ENCODE data around the gene SLC28A1.

Gene SLC28A1

DNA sequence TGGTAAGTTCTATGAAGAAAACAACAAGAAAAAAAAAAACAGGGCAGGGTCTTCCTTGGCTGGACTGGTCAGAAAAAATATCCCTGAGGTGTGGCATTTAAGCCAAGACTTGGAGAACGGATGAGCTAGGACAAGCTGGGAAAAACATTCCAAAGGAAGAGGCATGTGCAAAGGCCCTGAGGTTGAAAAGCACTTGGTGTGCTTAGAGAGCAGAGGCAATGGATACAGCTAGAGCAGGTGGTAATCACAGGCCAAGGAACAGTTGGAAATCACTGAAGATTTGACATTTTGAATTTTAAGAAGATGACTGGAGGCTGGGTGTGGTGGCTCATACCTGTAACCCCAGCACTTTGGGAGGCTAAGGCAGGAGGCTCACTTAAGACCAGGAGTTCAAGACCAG is 54.3 kb downstream of the SLC28A1 start:
- DNase-seq (ENCODE audit: low read depth in 2 of 2), result no peak

DNA sequence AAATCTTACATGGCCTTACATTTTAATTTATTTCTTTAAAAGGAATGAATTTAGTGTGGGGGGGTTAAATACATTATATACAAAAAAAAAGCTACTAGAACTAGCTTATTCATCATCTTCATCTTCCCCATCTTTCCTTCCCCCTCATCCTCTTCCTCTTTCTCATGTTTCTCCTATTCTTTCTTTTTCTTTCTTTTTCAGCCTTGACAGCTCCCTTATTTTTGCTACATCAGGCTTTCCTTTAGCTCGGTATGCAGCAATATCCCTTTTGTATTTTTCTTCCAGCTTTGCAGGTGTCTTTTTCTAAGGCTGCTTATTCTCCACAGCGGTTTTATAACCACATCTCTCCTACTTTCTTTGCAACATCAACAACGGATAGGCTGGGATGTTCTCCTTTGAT is 55.9 kb downstream of the SLC28A1 start:
- DNase-seq (ENCODE audit: low read depth in 2 of 2), result no peak

DNA sequence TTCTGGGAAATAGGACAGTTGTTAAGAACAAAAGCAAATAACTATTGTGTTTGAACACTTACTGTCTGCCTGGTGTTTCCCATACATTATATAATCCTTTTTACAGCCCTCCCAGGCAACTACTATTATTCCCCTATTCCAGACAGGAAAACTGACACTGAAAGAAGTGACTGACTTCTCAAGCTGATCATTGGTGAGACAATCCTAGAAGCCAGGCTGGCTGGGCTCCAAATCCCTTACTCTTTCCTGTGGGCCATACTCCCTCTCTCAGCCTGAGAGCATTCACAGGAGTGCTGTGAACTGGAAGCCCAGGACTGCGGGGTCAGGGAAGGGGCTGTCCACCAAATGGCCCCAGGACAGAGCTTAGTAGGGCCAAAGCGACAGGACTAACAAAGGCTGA is 58.0 kb downstream of the SLC28A1 start:
- no peak for DNase-seq (ENCODE audit: low read depth in 2 of 2)

DNA sequence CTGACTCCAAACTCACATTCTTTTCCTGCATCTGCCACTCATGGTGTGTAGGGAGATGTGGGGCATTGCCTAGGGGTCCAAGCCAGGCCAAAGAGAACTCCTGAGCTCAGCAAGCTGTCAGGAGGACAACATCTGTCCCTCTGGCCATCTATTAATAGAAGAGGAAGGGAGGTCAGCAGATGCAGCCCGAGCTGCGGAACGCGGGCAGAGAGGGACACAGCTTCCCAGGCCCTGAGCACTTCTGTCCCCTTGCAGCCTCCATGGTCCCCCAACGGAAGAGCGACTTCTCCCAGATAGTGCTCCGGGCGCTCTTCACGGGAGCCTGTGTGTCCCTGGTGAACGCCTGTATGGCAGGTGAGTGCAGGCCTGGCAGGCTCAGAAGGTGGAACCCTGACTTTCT is 59.8 kb downstream of the SLC28A1 start:
- no peak for DNase-seq (ENCODE audit: low read depth in 2 of 2)

DNA sequence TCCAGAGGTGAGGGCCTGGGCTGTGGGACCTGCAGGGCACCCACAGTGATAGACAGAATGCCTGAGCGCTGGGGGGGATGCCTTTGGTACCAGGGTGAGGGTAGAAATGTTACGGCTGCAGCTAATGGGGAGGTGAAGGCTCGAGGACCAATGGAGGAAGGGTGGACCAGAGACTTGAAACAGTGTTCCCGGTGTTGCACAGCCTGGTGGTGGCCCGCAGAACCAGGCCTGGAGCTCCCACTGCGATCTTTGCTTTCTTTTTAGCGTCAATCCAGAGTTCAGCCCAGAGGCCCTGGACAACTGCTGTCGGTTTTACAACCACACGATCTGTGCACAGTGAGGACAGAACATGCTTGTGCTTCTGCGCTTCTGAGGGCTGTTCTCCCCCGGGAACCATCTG is 60.4 kb downstream of the SLC28A1 start:
- no peak for DNase-seq (ENCODE audit: low read depth in 2 of 2)

DNA sequence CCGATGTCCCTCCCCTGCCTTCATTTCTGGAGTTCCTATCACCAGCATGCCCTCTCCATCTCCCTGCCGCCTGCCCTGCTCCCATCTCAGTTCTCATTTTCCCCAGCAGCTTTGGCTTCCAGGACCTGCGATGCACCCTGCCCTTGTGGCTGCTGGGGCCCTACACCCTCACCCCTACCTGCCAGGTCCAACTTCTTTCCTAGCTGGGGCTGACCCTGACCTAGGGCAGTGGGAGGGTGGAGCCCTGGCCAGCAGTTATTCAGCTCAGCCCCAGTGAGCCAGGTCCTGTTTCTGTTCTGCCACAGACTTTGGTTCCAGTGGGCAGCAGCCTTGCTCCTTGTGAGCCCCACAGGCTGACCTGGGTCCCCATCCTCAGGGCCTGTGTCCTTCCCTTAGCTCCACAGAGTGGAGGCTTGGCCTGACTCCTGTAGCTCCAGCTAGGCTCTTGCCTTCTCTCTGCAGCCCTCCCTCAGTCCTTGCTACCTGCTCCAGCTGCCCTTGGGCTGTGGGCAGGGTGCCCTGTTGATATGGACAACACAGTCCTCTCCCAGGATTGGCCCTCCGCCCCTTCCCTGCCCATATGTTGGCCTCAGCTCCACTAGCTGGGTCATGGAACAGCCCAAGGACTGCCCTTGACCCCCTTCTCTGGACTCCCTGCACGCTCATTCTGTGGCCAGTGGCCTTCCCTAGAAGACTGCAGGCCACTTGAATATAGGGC is 62.5 kb downstream of the SLC28A1 start:
- DNase-seq (ENCODE audit: low read depth in 2 of 2), result no peak

DNA sequence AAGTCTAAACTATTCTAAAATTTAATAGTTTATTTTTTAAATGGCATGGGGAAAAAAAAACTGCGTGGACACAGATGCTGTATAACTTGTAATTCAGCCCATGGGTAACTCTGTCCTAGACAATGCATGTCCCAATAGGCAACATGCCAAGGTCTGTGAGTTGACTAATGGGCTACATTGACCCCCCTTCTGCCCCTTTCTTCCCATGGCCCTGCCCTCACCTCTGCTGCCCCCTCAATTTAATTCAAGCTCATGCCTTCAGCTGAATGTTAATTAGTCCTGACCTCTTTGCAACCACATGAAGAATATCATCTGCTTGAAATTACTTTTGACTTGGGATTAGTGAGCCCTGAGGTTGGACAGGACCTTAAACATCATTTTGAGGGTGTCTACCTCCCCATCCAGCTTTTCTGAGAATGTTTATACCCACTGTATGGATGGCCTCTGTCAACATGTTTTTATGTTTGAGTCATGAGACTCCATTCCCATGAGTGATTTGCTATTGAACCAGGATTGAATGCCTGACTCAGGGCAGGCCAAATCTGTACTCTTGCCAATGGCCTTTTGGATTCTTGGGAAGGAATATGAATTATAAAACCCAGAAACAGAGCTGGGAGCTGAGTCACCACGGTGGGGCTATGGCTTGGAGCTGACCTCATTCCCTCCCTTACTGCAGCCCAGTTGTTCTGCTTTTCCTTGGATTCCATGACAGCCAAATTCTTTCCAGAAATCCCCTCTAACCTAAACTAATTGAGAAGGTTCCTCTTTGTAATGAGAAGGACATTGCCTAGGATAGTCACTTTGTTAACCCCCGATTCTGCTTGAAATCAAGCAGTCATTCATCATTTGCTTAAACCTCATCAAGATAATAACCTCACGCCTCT is 63.7 kb downstream of the SLC28A1 start:
- no peak for DNase-seq (ENCODE audit: low read depth in 2 of 2)

DNA sequence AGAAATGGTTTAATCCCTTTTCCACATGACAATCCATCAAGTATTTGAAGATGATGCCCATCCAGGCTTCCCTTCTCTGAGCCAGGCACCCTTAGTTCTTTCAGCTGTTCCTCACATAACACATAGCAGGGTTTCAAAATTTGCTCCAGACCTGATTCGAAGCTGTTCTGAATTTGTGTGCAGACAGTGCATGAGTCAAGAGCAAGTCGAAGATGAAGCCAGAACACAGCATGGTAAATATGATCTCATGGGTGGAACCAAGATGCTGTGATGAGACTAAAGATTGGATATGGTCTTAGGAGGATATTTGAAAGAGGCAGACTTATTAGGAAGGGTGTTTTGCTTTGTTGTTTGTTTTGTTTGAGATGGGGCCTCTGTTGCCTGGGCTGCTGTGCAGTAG is 64.6 kb downstream of the SLC28A1 start:
- DNase-seq (ENCODE audit: low read depth in 2 of 2), result no peak

DNA sequence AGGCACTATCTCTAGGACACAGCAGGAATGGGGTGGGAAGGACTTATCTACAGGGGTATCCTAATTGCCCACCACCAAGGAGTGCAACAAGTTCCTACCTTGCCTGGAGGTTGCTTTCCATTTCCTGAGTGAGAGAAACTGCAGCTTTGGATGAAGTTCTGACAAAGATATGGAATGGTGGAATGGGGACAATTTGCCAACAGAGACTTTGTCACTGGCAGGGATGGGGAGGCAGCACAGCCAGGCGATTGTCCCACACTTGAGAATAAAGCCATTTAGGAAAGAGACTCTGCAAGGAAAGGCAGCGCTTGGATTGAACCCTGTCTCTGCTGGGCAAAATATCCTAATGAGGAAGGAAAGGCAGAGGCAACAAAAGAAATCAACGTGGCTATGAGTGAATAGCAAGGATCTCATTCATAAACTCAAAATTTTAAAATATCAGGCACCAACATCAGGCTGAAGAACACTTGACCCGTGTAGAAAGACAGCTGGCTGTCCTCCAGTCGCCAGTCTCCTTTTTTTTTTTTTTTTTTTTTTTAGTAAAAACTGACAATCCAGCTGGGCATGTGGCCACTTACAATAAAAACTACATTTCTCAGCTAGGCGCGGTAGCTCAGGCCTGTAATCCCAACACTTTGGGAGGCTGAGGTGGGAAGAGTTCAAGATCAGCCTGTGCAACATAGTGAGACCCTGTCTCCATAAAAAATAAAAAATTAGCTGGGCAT is 65.5 kb downstream of the SLC28A1 start:
- no peak for DNase-seq (ENCODE audit: low read depth in 2 of 2)

DNA sequence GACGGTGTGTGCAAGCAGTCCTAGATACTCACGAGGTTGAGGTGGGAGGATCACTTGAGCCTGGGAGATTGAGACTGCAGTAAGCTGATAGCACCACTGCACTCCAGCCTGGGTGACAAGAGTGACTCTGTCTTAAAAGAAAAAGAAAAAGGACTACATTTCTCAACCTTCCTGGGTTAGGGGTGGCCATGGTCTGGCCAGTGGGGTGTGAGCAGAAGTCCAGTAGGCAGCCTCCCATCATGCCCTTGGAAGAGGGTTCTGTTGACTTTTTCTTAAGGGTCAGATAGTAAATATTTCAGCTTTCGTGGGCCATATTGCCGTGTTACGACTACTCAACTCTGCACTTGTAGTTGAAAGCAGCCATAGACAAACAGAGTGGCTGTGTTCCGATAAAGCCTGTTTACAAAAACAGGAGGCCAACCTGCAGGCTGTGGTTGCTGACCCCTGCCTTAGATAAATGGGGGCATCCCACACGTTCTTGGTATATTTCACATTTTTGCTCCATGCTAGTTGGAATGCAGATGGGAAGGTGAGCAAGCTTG is 66.2 kb downstream of the SLC28A1 start:
- DNase-seq (ENCODE audit: low read depth in 2 of 2), result no peak

DNA sequence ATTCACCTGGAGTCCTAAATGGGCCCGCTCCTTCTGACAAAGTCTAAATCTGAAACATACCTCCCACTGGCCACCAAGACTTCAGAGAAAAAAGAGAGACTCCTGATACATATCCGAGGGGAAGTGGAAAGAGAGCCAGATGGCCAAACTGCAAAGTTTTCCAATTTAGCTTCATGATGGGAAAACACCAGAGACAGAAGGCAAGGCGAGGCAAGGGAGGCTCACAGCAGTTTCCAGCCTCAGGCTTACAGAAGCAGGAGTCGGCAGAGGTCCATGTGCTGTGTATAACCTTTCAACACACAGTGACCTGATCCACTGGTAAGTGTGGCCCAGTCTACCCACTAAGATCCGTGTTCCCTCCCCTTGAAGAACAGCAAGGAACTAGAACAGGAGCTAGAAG is 67.3 kb downstream of the SLC28A1 start:
- DNase-seq (ENCODE audit: low read depth in 2 of 2), result no peak

DNA sequence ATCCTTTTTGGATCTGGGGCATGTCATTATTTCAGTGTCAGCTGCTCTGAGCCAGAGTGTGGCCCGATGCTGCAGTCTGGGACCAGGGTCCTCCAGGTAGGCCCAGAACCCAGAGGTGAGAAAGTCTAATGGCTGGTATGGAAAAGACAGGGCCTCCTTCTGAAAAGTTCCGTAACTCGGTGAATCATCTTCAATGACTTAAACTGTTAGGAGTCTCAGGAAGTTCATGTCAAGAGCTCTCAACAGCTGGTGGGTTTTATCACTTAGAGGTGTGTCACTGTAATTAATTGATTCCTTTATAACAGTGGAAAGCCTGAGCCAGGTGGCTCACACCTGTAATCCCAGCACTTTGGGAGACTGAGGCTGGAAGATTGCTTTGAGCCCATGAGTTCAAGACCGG is 68.7 kb downstream of the SLC28A1 start:
- no peak for DNase-seq (ENCODE audit: low read depth in 2 of 2)

DNA sequence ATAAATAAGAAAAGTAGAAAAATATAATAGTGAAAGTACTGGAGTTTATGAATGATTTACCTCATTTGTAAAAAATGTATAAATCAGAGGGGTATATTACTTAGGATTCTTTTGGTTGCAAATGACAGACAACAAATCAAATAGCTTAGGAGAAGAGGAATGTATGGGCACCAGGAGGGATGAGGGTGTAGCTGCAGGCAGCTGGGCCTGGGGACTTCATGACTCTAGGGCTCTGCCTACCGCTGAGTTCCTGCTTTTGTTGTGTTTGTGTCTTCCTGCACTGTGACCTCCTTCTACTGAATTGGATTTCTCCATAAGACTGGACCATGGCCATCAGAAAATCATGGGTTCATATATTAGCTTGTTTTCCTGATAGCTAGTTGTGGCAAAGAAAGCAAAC is 69.3 kb downstream of the SLC28A1 start:
- DNase-seq (ENCODE audit: low read depth in 2 of 2), result no peak

DNA sequence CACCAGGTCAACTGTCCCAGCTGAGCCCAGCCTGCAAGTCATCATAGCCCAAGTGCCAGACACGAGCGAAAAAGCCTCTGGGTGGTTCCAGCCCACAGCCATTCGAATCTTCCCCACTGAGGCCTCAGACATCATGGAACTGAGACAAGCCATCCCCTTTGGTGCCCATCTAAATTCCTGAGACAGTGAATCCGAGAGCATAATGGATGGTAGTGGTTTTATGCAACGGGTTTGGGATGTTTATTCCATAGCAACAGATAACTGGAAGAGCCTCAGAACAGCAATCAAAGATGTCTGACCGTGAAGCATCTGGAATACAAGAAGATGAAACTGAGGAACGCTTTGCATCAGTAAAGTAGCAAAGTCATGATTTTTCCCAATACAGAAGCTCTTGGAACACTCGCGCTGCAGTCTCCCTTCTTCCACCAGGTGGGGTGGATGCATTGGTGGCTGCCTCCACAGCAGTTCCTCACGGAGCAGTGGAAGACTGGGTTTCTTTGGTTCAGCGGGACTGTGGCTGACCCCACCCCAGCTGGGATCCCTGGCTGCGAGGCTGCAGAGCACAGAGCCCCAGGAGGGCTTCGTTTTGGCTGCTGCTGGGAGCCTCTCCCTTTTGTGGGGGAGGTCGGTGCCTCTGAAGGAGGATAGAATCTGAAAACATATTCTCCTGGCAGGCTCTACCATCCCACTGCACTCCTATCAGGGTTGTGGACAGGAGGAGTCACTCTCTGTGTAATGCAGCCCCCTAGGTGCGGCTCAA is 70.8 kb downstream of the SLC28A1 start:
- DNase-seq (ENCODE audit: low read depth in 2 of 2), result peak in 1 of 2 donors; percentile 13

DNA sequence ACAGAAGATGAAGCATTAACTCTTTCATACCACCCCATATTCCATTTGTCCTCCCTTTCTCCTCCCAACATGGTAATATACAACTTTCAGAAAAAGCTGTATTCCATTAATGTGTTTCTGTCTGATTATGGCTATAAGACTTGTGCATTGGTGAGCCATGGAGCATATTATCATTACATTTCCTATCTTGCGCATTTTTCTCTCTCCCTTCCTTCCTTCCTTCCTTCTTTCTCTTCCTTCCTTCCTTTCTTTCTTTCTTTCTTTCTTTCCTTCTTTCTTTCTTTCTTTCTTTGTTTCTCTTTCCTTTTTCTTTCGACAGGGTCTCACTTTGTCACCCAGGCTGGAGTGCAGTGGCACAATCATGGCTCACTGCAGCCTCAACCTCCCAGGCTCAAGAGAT is 71.7 kb downstream of the SLC28A1 start:
- no peak for DNase-seq (ENCODE audit: low read depth in 2 of 2)

DNA sequence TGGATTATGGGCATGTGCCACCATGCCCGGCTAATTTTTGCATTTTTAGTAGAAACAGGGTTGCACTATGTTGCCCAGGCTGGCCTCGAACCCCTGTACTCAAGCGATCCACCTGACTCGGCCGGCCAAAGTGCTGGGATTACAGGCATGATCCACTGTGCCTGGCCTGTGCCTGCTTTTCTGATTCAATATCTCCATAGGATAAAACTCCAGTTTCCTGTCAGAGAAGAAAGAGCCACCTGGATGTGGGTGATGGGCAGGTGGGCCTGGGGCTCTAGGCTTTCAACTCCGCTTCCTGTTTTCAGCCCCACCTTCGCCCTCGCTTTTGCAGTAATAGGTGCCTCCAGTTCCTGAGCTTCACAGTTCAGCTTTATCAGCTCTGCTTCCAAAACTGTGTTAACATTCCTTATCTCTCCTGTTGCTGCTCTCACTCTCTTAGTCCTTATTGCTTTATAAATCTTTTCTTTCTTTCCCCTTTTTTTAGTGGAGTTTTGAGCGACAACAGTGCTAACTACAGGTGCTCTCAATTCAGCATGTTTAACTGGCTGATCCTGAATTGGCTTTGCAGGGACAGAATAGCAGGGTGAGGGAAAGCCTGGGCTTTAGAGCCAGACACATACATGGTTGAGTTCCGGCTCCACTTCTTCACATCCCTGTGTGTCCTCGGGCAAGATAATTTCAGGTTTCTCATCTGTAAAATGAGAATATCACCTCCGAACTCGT is 76.1 kb downstream of the SLC28A1 start:
- no peak for DNase-seq (ENCODE audit: low read depth in 2 of 2)

DNA sequence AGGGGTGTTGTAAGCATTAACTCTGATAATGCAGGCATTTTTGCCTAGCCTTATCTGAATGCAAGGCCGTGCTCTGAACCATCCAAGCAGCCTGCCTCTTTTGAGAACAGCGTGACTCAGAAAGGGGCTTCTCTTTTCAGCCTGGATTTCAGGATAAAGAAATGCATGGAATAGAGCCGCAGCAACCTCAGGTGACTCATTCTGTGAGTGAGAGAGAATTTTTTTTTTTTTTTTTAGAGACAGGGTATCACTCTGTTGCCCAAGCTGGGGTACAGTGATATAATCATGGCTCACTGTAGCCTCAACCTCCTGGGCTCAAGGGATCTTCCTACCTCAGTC is 76.6 kb downstream of the SLC28A1 start:
- DNase-seq (ENCODE audit: low read depth in 2 of 2), result no peak

DNA sequence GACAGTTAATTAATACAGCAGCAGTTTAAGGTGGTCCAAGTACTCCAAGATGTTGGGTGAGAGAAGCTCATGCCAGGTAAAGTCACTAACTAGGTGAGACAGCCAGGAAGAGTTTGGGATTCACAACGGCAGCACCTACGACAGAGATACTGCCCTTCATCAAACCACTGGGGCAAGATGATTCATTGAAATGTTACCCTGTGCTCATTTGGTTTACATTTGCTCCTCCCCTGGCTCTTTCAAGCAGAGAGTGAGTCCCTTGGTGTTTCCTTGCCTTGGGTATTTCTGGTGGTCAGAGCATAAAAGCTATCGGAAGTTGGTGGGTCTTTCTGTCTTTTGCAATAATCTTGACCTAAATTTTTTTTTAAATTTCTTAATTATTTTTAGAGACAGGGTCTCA is 77.2 kb downstream of the SLC28A1 start:
- DNase-seq (ENCODE audit: low read depth in 2 of 2), result no peak

DNA sequence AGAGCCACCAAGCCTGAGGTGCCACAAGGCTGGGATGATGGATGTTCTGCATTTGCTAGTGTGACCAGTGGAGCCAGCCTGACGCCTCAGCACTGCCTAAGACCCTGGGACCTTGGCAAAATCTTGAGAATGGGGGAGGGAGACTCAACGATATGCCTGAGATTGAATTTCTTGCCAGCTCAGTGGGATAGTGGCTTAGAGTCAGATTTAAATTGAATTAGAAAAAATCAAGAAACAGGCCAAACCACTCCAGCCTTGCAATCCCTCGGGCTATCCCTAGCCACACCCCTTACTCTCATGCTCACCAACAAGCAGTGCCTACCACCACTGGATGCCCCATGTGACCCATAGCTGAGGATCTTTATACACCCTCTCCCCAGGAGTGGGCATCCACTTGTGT is 78.5 kb downstream of the SLC28A1 start:
- no peak for DNase-seq (ENCODE audit: low read depth in 2 of 2)

DNA sequence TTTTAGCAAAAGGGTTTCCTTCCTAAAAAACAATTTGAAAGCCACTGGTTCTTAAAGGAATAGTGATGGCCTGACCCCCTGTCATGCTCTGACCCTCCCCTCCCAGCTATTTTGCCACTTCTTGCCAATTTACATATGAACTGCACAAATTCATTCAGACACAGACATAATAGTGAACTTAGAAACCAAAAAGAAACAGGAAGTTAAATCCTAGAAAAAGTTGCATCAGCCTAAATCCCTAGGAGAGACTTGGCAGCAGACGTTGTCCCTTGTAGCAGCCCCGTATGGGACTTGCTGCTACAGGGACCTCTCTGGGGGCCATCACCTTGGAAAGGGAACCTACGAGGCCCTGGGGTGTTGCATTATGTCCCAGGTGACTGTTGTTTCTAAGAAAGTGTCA is 82.9 kb downstream of the SLC28A1 start:
- no peak for DNase-seq (ENCODE audit: low read depth in 2 of 2)

DNA sequence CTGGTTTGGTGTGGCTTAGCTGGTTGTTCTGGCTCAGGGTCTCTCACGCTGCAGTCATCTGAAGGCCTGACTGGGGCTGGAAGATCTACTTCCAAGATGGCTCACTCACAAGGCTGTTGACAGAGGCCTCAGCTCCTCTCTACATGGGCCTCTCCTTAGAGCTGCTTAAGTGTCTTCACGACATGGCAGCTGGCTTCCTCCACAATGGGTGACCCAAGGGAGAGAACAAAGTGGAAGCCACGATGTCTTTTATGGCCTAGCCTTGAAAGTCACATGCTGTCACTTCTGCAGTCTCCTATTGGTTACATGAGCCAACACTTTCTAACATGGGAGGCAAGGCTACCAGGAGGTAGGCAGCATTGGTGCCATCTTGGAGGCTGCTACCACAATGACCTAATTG is 83.8 kb downstream of the SLC28A1 start:
- no peak for DNase-seq (ENCODE audit: low read depth in 2 of 2)

Data from activated CD4-positive, alpha-beta T cell treated with anti-CD3 and anti-CD28 coated beads for 24 hours (primary cell).